Occipital lobe (tissue), 2 donors: ENCODE measurements around the gene TWSG1. TPM values are rescaled to one million over a fixed set of nuclear protein-coding genes. Genes with fewer than 3 reads are reported as not detected.
"Not testable (repeated sequence)": the region's sequence is repeated elsewhere in the genome, so short reads cannot be mapped to it uniquely, and the experiment has no call there.

Source experiments
- DNase-seq: peaks from one replicate; lab custom pipeline; 2025; lab: John Stamatoyannopoulos, UW
- total RNA-seq: library from RNA; depleted of rRNA; stranded (reverse); fragments of >200 nt; gene quantifications from one replicate; pipeline ENCODE4 v1.2.3, GENCODE V29; 2014

Gene TWSG1
- total RNA-seq, 1 donor from 2014 or later = 25.3 TPM

DNA sequence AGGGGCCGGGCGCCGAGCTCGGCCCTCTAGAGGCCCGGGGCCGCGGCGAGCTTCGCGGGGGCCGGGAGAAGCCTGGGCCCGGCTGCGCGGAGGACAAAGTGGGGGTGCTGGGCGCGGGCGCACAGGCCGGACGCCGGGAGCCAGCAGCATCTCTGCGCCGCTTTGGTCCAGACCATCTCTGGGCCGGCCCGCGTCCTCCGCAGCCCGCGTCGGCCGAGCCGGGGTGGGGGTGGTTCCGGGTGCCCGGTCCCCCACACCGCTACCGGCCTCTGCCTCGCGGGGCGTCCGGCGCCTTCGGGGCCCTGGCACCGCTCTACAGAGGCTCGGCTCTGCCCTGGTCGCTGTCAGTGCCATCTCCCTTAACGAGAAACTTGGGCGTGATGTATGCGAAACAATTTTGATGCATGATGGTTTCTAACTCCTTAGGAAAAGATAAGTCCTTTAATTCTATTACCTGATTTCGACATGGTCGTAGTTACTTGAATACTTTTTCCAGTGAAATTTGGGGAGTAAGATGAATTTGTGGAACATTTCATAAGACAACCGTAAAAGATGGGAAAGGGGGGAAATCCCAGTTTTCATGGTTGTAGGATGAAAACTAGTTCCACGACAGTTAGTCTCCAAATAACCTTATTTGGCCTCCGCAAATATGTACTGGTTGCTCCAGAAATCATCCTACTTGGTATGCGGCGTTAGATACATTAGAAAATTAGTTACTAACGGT is 562 bp downstream of the TWSG1 start:
- peak; percentile 28 for DNase-seq

DNA sequence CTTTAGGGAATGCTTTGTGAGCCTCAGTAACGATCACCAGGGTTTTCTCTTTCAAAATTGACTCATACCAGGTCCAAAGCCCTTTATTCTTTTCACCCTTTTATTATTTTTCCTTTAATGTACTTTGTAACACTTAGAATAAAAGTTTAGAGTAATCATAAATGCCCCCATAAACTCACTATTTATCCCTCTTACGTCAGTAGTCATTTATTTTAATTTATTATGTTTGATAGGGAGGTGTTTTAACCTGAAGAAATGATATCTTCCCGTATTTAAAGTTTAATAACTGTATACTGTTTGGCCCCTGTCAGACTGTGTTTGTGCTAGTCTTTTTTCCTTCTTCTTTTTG is 1.1 kb downstream of the TWSG1 start:
- no peak for DNase-seq

DNA sequence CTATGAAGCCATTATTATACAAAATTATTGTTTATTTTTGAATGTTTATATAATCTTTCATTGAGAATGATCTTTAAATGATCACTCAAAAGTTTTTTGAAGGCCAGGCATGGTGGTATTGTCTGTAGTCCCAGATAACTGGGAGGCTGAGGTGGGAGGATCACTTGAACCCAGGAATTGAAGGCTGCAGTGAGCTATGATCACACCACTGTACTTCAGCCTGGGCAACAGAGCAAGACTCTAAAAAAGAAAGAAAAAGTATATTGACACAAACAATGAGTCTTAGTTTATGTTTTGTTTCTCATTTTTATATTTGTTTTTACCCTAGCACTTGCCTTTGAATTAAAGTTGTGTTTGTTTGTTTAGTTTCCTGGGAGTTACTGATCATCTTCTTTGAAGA is 2.3 kb downstream of the TWSG1 start:
- no peak for DNase-seq

DNA sequence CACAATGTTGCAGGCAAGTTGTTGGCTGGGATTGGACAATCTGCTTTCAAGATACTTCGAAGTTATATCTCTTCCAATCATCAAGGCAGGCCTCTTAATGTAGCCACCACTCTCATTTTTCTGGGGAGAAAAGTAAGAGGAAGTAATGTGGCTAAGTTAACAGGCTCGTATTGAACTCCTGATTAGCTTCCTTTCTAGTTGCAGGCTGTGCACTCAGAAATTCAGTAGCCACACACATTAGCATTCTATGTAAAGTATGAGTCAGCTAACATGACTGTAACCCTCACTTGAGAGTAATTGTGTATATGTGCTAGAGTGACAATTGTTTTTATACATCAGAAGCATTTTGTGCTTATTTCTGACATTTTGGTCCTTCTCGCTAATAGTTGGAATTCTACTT is 3.3 kb downstream of the TWSG1 start:
- no peak for DNase-seq

DNA sequence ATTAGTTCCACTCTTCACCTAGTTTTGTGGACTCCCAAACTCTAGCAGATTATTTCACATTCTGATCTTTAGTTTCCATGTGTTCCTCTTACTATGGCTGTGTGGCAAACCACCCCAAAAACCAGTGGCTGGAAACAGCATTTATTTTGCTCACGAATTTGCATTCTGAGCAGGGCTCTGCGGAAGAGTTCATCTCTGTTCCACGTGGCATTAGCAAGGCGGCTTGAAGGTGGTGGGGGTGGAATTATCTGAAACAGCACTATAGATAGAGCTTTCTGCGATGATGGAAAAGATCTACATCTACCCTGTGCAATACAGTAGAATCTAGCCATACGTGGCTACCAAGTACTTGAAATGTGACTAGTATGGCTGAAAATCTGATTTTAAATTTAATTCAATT is 5.9 kb downstream of the TWSG1 start:
- no peak for DNase-seq

DNA sequence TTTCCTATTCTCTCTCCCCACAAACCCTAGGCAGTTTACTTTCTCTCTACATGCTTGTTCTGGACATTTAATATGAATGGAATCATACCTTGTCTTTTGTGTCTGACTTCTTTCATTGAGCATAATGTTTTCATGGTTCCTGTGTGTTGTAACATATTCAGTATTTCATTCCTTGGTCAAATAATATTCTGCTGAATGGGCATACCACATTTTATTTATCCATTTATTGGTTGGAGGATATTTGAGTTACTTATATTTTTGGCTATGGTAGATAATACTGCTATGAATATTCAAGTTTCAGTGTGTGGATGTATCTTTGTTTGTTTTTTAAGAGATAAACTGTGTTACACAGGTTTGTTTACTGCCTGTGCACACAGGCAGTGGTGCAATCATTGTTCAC is 9.0 kb downstream of the TWSG1 start:
- no peak for DNase-seq

DNA sequence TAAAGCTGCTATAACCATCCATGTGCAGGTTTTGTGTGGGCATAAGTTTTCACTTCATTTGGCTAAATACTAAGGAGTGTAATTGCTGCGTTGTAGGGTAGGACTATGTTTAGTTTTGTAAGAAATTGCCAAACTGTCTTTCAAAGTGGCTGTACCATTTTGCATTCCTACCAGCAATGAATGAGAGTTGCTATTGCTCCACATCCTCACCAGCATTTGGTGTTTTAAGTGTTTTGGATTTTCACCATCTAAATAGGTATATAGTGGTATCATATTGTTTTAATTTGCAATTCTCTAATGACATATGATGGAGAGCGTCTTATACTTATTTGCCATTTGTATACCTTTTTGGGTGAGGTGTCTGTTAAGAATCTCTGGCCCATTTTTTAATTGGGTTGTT is 12.2 kb downstream of the TWSG1 start:
- no peak for DNase-seq

DNA sequence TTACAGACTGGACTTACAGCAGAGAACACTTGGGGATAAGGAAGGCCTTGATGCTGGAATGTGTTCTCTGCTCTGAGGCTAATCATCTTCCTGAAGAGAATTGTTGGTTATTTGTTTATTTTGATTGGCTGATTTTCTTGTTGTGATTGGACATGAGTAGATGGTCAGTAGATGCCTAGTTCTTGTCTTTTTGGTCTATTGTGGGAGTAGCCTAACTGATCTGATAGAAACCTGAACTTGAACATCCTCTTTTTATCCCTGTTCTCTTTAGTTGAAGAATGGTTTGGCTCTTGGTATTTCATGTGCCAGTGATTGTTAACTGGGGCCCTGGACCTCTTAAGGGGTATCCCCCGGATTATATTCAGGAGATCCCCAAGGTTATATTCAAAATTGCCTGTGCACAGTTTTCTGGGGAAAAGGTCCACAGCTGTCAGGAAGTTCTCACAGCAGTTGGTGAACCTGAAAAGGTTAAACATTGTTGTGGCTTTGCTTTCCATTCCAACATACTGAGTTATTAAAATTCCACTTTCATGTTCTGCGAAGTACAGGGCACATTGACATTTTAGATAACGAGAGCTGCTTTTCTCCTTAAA is 13.6 kb downstream of the TWSG1 start:
- no peak for DNase-seq

DNA sequence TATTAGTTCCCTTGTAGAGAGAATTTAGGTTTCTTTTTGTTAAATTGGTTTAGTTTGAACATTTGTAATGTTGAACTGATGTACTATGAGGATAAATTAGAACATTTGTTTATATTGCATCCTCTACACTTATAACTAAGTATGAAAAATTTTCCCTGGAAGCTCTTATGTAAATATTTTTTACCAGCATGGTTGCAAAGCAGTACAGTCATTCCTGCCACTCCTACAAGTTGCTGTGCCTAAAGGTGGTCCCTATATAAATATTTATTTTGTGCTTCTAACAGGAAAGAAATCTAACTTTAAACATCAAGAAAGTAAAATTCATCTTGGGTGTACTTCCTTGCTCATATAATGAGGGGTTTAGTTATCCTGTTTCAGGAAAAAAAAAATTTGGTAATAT is 14.2 kb downstream of the TWSG1 start:
- no peak for DNase-seq

DNA sequence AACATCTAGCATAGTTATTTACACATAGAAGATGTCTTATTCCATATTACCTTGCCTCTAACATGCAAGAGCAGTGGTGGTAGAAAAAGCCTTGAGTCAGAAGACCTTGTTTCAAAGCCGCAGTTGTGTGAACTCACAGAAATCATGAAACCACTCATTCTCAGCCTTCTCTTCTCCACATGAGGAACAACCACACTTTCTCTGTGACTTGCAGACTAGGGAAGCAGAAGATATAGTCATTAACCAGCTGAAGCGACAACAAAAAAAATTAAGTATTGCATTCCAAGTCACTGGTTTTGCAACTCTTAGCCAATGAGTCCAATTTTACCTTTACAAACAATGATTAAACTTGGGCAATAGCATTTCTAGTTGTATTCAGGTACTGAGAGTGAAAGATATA is 19.0 kb downstream of the TWSG1 start:
- no peak for DNase-seq

DNA sequence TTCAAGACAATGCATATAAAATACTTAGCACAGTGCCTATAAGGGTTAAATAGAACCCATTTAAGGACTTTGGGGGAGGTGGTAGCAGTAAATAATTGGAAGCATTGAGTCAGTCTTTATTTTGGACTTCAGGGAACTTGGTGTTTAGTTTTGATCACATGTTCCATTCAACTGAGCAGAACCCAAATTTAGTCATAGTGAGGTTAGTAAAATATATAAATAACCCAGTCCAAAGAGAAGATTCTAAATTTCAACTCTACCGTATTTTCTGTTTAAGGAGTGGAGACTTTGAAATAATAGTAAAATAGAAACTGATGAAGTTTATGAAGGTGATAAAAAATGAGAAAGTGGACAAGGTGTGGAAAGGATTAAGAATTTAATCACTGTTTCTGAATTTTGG is 19.7 kb downstream of the TWSG1 start:
- no peak for DNase-seq

DNA sequence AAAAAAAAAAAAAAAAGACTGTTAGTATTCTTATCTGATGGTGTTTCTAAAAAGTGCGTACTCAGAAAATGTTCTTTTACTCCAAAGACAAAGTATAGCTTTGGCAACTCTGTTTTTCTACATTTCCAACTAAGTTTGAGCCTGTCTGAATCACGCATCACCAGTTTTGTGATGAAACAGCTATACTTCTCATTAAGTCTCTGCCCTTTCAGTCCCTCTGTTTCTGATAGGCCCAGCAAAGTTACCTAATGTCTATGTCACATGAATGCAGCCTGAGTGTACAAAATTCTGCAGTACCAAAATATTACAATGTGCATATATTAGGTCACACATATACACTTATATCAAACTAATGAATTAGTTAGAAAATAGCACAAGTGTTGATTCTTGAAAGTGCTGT is 22.4 kb downstream of the TWSG1 start:
- DNase-seq = no peak

DNA sequence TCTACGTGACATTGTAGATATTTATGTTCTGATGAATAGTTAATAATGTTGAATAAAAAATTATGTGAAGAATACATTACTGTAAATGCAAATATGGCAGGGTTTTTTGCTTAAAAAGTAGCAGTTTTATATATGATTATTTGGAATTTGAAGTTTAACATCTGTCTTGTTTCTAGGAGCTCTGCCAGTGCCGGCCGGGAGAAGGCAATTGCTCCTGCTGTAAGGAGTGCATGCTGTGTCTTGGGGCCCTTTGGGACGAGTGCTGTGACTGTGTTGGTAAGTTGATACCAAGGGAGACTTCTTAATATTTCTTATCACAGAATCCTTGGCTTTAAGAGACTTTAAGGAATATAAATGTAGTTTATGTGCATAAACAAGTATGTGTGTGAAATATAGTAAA is 25.2 kb downstream of the TWSG1 start:
- DNase-seq = no peak

DNA sequence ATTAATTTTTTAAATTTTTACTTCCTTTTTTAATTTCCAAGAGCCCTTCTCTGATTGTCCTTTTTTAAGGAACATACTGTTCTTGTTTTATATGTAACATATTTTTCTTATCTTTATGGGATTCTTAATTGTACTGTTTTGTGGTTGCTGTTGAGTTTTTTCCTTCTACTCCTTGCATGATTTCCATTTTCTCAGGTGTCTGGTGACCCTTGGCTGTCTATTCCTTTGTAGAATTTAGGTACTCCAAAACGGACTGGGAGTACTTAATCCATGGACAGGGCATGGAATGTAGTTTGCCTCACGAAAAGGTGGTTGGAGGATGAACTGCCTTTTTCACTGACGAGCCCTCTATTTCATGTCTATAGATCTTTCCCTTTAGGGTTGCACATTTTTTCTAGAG is 26.6 kb downstream of the TWSG1 start:
- no peak for DNase-seq

DNA sequence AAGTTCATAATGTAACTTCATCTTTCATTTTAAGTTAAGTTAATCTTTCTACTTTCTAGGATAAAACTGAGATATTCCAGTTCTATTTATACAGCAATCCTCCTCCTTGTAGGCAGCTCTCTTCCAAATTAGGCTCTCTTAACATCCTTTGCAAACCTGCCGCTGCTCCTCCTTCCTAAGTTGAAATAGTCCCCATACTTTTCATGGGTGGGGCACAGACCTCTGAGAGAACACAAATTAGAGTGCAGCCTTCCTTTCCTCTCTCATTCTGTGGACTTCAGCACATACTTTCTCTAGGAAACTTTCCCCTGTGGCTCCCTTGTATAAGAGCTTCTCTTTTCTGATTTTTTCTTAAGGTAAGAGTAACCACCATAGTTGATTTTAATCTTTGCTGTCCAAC is 28.3 kb downstream of the TWSG1 start:
- no peak for DNase-seq

DNA sequence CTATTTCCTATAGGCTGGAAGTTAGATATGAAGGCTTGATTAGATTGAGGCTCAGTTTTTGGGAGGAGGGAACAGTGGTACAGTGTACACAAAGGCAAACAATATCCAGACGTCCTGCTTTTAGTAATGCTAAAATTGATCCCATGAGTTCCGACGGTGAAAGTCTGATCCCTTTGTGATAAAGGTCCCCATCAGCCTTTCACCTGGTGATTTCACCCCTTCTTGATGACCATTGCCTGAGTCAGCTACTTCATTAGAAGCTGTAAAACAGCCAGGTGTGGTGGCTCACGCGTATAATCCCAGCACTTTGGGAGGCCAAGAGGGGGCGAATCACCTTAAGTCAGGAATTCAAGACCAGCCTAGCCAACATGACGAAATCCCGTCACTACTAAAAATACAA is 29.7 kb downstream of the TWSG1 start:
- DNase-seq = no peak

DNA sequence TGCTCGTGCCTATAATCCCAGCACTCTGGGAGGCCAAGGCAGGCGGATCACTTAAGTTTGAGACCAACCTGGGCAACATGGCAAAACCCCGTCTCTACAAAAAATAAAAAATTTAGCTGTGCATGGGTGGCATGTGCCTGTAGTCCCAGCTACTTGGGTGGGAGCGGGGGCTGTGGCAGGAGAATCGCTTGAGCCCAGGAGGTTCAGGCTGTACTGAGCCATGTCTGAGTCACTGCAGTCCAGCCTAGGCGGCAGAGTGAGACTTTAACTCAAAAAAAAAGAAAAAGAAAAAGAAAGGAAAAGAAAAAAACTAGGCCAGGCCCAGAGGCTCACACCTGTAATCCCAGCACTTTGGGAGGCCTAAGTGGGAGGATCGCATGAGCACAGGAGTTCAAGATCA is 30.8 kb downstream of the TWSG1 start:
- DNase-seq = no peak

DNA sequence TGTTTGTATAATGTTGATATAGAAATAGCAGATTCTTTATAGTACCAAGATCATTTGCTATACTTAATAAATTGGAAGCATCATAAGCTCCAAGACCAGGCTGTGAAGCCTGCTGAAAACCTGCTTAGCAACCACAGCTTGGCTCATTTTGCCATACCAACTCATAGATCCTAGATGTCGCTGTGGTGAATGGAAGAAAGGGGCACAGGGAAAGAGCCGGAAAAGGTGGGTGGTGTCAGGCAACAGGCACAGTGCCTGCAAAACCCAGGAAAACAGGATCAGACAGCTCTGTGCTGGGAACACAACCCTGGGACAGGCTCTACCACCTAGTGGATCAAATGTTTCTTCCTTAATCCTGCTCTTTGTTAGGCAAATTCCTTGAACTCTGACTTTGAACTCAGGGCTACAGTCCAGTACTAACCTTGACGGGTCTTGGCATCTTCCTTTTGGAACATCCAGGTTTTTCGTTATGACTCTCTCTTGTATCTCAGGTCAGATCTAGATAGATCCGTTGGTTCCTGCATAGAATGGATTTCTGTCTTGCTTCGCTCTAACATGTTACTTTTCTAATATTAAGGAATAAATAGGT is 31.6 kb downstream of the TWSG1 start:
- no peak for DNase-seq

DNA sequence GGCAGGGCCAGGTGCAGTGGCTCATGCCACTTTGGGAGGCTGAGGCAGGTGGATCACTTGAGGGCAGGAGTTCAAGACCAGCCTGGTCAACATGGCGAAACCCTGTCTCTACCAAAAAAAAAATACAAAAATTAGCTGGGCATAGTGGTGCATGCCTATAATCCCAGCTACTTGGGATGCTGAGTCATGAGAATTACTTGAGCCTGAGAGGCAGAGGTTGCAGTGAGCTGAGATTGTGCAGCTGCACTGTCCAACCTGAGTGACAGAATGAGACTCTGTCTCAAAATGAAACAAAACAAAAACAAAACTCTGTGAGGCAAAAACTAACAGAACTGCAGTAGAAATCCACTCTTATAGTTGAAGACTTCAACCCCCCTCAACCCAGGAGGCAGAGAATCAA is 38.7 kb downstream of the TWSG1 start:
- not testable (repeated sequence) for DNase-seq

DNA sequence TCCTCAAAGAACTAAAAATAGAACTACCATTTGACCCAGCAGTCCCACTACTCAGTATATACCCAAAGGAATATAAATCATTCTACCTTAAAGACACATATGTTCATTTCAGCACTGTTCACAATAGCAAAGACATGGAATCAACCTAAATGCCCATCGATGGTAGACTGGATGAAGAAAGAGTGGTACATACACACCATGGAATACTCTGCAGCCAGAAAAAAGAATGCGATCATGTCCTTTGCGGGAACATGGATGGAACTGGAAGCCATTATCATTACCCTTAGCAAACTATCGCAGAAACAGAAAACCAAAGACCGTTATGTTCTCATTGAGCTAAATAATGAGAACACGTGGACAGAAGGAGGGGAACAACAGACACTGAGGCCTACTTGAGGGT is 44.5 kb downstream of the TWSG1 start:
- DNase-seq = no peak

DNA sequence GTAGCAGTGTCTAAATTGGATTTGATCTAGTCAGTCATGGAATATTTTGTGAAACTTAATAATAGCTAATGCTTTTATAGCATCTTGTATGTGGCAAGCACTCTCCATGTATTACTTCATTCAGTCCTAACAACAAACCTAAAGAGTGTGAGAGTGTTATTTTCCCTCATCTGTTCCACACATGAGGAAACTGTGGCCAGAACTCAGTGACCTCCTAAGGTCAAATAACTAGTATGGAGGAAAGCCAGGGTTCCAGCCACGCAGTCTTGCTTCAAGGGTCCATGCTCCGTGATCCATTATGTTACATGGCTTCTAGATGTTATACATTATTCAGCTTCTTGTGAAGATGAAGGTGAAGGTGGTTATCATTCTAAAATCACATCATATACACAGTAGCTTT is 45.5 kb downstream of the TWSG1 start:
- no peak for DNase-seq

DNA sequence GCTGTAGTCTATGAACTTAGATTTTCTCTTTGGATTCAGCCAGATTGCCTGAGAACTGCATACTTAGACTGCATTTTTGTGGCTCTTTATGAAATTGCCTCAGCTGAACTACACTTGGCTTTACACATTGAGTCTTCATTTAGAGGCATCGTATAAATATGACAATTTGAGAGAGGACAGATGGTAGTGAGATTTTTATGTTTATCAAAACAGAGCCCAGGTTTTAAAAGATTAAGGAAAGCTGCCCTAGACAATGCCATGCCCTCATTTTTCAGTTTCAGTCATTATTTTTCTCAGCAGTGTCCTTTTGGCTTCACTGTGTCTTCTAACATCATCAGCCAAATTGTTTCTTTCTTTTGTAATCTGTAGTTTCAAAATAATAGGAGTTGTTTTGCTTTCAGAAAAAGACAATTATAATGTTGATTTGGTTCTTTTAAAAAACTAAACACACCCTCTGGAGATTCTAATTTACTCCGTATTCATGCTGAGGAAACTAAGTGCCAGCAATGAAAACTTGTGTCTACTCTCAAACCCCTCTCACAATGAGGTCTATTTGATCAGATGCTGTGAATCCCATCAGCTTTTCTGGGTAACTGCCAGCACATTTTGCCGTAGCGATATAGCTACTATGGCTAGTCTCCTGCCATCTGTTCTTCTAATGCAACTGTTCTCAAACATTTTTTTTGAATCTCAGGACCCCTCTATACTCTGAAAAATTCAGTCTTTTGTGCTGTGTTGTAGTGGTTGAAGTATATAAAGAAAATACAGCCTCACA is 46.2 kb downstream of the TWSG1 start:
- DNase-seq = no peak

DNA sequence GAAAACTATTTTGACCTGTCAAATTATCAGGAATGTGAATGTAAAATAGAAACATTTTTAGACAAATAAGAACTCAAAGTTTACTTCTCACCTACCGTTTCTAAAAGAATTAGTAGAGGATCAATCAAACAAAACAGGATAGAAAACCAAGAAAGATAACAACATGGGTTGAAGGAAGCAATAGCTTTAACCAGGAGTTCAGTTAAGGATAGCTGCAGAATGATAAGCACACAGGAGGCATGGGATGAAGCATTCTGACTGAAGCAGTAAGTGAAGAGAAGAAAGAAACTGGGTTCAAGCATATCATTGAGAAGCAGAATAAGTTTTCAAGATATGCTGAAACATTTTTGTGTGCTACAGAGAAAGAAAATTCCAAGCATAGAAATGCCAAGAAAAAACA is 52.3 kb downstream of the TWSG1 start:
- no peak for DNase-seq
